WTC11 (cell line): ENCODE measurements around the gene CCSER1.

Experiments
- ATF3 ChIP-seq: sonication (generic); formaldehyde crosslinking; conservative IDR thresholded peaks from 2 replicates; pipeline ENCODE4 v1.8.1; 2022; ENCODE audit warnings: mild to moderate bottlenecking, missing genetic modification reagents
- ATF6 ChIP-seq: sonication (generic); formaldehyde crosslinking; IDR thresholded peaks from 2 replicates; pipeline ENCODE4 v1.8.1; 2023; ENCODE audit warnings: mild to moderate bottlenecking, missing genetic modification reagents
- CTCF ChIP-seq: fragments of 200-600 bp; IDR thresholded peaks from 2 replicates; pipeline ENCODE4 v1.8.0; 2022; ENCODE audit warnings: antibody characterized with exemption
- GABPB1 ChIP-seq: sonication (generic); formaldehyde crosslinking; IDR thresholded peaks from 2 replicates; pipeline ENCODE4 v1.8.1; 2023; ENCODE audit warnings: mild to moderate bottlenecking, missing genetic modification reagents
- MAX ChIP-seq: sonication (generic); formaldehyde crosslinking; IDR thresholded peaks from 2 replicates; pipeline ENCODE4 v1.8.0; 2022; ENCODE audit warnings: mild to moderate bottlenecking, missing genetic modification reagents
- MLX ChIP-seq: sonication (generic); formaldehyde crosslinking; IDR thresholded peaks from 2 replicates; pipeline ENCODE4 v1.8.1; 2023; ENCODE audit warnings: mild to moderate bottlenecking, missing genetic modification reagents, moderate library complexity
- NR1H2 ChIP-seq: sonication (generic); formaldehyde crosslinking; IDR thresholded peaks from 2 replicates; pipeline ENCODE4 v1.9.0; 2021; ENCODE audit warnings: mild to moderate bottlenecking, moderate library complexity, missing genetic modification reagents
- SP1 ChIP-seq: sonication (generic); formaldehyde crosslinking; conservative IDR thresholded peaks from 2 replicates; pipeline ENCODE4 v1.8.1; 2022; ENCODE audit warnings: missing genetic modification reagents
- TEAD4 ChIP-seq: sonication (generic); formaldehyde crosslinking; IDR thresholded peaks from 2 replicates; pipeline ENCODE4 v1.8.0; 2022; ENCODE audit warnings: mild to moderate bottlenecking, missing genetic modification reagents
- TP53 ChIP-seq: sonication (generic); formaldehyde crosslinking; IDR thresholded peaks from 2 replicates; pipeline ENCODE4 v1.8.1; 2023; ENCODE audit warnings: mild to moderate bottlenecking, missing genetic modification reagents
- USF2 ChIP-seq: sonication (generic); formaldehyde crosslinking; IDR thresholded peaks from 2 replicates; pipeline ENCODE4 v1.8.1; 2023; ENCODE audit warnings: mild to moderate bottlenecking, missing genetic modification reagents, moderate library complexity
- ZNF138 ChIP-seq: sonication (generic); formaldehyde crosslinking; conservative IDR thresholded peaks from 2 replicates; pipeline ENCODE4 v1.8.1; 2022; ENCODE audit warnings: mild to moderate bottlenecking, moderate library complexity, missing genetic modification reagents

- no peak for TF ChIP-seq NR1H2
- no peak for TF ChIP-seq TP53 (CRISPR knock-in tag)
- TF ChIP-seq ATF3 (CRISPR knock-in tag): no peak
- TF ChIP-seq CTCF: no peak
- TF ChIP-seq ATF6: no peak
- no peak for TF ChIP-seq ZNF138 (CRISPR knock-in tag)
- no peak for TF ChIP-seq MLX
- no peak for TF ChIP-seq USF2 (CRISPR knock-in tag)
- no peak for TF ChIP-seq MAX (CRISPR knock-in tag)
- TF ChIP-seq GABPB1 (CRISPR knock-in tag): no peak
- TF ChIP-seq SP1 (CRISPR knock-in tag): no peak
- TF ChIP-seq TEAD4 (CRISPR knock-in tag): no peak
Measured at GRCh38 chr4:90660672-90661071, 533.5 kb downstream of the CCSER1 start.
